ENCODE measurements around the gene PIK3C2G.

DNA sequence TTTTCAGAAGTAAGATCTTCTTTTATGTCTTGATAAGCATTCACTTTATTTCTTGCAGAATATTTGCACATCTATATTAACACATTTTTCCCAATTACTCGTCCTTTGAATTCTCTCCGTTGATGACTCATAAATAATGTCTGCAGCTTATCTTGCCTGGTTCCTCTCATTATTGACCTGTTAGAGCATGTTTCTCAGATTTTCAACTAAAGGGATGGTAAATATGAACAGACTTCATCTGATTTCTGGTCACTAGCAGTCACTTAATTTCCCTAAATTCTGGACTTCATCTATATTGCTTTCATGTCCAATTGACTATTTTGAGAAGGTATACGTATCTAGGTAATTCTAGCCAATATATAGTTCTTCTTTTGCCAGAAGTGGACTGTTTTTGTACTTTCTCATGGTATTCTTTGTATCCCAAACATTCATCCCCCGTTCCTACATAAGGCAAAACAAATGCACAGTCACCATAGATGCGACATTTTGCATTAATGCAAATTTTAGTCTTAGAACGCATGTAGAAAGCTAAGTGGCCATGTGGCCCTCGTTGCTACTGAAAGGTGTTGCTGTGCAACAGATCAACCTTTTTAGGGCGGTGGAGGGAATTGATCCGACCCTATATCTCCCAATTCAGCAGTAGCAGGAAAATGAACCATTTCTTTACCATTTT, 6.2 kb downstream of the PIK3C2G start:
- TF ChIP-seq, protein P1, sequence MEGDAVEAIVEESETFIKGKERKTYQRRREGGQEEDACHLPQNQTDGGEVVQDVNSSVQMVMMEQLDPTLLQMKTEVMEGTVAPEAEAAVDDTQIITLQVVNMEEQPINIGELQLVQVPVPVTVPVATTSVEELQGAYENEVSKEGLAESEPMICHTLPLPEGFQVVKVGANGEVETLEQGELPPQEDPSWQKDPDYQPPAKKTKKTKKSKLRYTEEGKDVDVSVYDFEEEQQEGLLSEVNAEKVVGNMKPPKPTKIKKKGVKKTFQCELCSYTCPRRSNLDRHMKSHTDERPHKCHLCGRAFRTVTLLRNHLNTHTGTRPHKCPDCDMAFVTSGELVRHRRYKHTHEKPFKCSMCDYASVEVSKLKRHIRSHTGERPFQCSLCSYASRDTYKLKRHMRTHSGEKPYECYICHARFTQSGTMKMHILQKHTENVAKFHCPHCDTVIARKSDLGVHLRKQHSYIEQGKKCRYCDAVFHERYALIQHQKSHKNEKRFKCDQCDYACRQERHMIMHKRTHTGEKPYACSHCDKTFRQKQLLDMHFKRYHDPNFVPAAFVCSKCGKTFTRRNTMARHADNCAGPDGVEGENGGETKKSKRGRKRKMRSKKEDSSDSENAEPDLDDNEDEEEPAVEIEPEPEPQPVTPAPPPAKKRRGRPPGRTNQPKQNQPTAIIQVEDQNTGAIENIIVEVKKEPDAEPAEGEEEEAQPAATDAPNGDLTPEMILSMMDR (IDR thresholded peaks at IDR 0.05), result no peak
- TF ChIP-seq ZFX (IDR thresholded peaks at IDR 0.05; ENCODE audit: borderline replicate concordance), result no peak
